HEK293 (cell line): ENCODE data around the gene DCUN1D5.

ENCODE experiments used
- HOXC10 ChIP-seq: sonication (generic); formaldehyde crosslinking; IDR thresholded peaks from 2 replicates; pipeline ENCODE4 v1.8.1; 2023; ENCODE audit warnings: mild to moderate bottlenecking, missing genetic modification reagents
- SETDB1 ChIP-seq: IDR thresholded peaks from one replicate; pipeline ENCODE4 v1.6.1; 2017; ENCODE audit warnings: mild to moderate bottlenecking, low read length, moderate library complexity, mixed read lengths; ENCODE audit not compliant: insufficient read length
- ZBTB7A ChIP-seq: fragments of 450-650 bp; formaldehyde crosslinking; IDR thresholded peaks from 2 replicates; pipeline ENCODE4 v1.5.1; 2016; ENCODE audit warnings: low read depth, missing biosample characterization, missing genetic modification characterization
- ZNF10 ChIP-seq: fragments of 450-650 bp; formaldehyde crosslinking; IDR thresholded peaks from 2 replicates; pipeline ENCODE4 v1.5.1; 2017; ENCODE audit warnings: missing biosample characterization, missing genetic modification characterization
- ZNF140 ChIP-seq: fragments of 450-650 bp; formaldehyde crosslinking; IDR thresholded peaks from 2 replicates; pipeline ENCODE4 v1.5.1; 2016; ENCODE audit warnings: missing biosample characterization, missing genetic modification characterization
- ZNF157 ChIP-seq: fragments of 450-650 bp; formaldehyde crosslinking; IDR thresholded peaks from 2 replicates; pipeline ENCODE4 v1.5.1; 2016; ENCODE audit warnings: missing biosample characterization, missing genetic modification characterization
- ZNF16 ChIP-seq: fragments of 450-650 bp; formaldehyde crosslinking; IDR thresholded peaks from 2 replicates; pipeline ENCODE4 v1.5.1; 2016; ENCODE audit warnings: low read depth, missing biosample characterization, missing genetic modification characterization
- ZNF169 ChIP-seq: fragments of 450-650 bp; formaldehyde crosslinking; IDR thresholded peaks from 2 replicates; pipeline ENCODE4 v1.5.1; 2016; ENCODE audit warnings: missing biosample characterization, missing genetic modification characterization
- ZNF221 ChIP-seq: fragments of 450-650 bp; formaldehyde crosslinking; IDR thresholded peaks from 2 replicates; pipeline ENCODE4 v1.5.1; 2017; ENCODE audit warnings: missing biosample characterization, missing genetic modification characterization, borderline replicate concordance
- ZNF274 ChIP-seq, 2 experiments: fragments of 200-500 bp in 1 of 2; fragments of 450-650 bp in 1 of 2; sonication (Bioruptor generic) in 1 of 2; formaldehyde crosslinking in 1 of 2; IDR thresholded peaks; 2 replicates each; pipeline versions ENCODE4 v1.5.1 to v1.6.1; 2014 to 2016; ENCODE audit warnings: borderline replicate concordance in 1 of 2, inconsistent platforms in 1 of 2, low read length in 1 of 2, missing biosample characterization in 1 of 2, missing genetic modification characterization in 1 of 2
- ZNF311 ChIP-seq: fragments of 450-650 bp; formaldehyde crosslinking; IDR thresholded peaks from 2 replicates; pipeline ENCODE4 v1.5.1; 2017; ENCODE audit warnings: missing biosample characterization, missing genetic modification characterization, borderline replicate concordance
- ZNF37A ChIP-seq: fragments of 450-650 bp; IDR thresholded peaks from 2 replicates; pipeline ENCODE4 v1.5.1; 2018; ENCODE audit warnings: missing biosample characterization, missing genetic modification characterization
- ZNF433 ChIP-seq: fragments of 450-650 bp; formaldehyde crosslinking; IDR thresholded peaks from 2 replicates; pipeline ENCODE4 v1.5.1; 2016; ENCODE audit warnings: missing biosample characterization, missing genetic modification characterization, low read depth
- ZNF473 ChIP-seq: fragments of 450-650 bp; formaldehyde crosslinking; IDR thresholded peaks from 2 replicates; pipeline ENCODE4 v1.5.1; 2017; ENCODE audit warnings: missing biosample characterization, missing genetic modification characterization
- ZNF530 ChIP-seq: fragments of 450-650 bp; formaldehyde crosslinking; IDR thresholded peaks from 2 replicates; pipeline ENCODE4 v1.5.1; 2016; ENCODE audit warnings: low read depth, missing biosample characterization, missing genetic modification characterization
- ZNF664 ChIP-seq: fragments of 450-650 bp; formaldehyde crosslinking; IDR thresholded peaks from 2 replicates; pipeline ENCODE4 v1.5.1; 2016; ENCODE audit warnings: missing biosample characterization, missing genetic modification characterization
- ZNF677 ChIP-seq: fragments of 450-650 bp; IDR thresholded peaks from 2 replicates; pipeline ENCODE4 v1.5.0; 2018; ENCODE audit warnings: missing biosample characterization, mild to moderate bottlenecking, missing genetic modification characterization, moderate library complexity
- ZNF791 ChIP-seq: fragments of 450-650 bp; formaldehyde crosslinking; IDR thresholded peaks from 2 replicates; pipeline ENCODE4 v1.5.1; 2016; ENCODE audit warnings: missing biosample characterization, missing genetic modification characterization
- TF ChIP-seq, protein P1 (sequence below): fragments of 450-650 bp; formaldehyde crosslinking; IDR thresholded peaks from 2 replicates; pipeline ENCODE4 v1.5.1; 2016; ENCODE audit warnings: missing biosample characterization, missing genetic modification characterization
- TF ChIP-seq, protein P2 (sequence below): IDR thresholded peaks from 2 replicates; pipeline ENCODE4 v1.6.1; 2011; ENCODE audit warnings: mild to moderate bottlenecking, low read depth, low read length, borderline replicate concordance
- TF ChIP-seq, protein P3 (sequence below): fragments of 450-650 bp; formaldehyde crosslinking; IDR thresholded peaks from 2 replicates; pipeline ENCODE4 v1.5.0; 2017; ENCODE audit warnings: missing biosample characterization, missing genetic modification characterization, borderline replicate concordance
- TF ChIP-seq, protein P4 (sequence below): fragments of 450-650 bp; IDR thresholded peaks from 2 replicates; pipeline ENCODE4 v1.5.1; 2018; ENCODE audit warnings: missing biosample characterization, mild to moderate bottlenecking, missing genetic modification characterization
- TF ChIP-seq, protein P5 (sequence below): fragments of 450-650 bp; formaldehyde crosslinking; IDR thresholded peaks from 2 replicates; pipeline ENCODE4 v1.5.1; 2016; ENCODE audit warnings: missing biosample characterization, missing genetic modification characterization
- TF ChIP-seq, protein P6 (sequence below): fragments of 450-650 bp; formaldehyde crosslinking; IDR thresholded peaks from 2 replicates; pipeline ENCODE4 v1.5.1; 2016; ENCODE audit warnings: missing biosample characterization, missing genetic modification characterization
- TF ChIP-seq, protein P7 (sequence below): fragments of 450-650 bp; formaldehyde crosslinking; IDR thresholded peaks from 2 replicates; pipeline ENCODE4 v1.5.1; 2016; ENCODE audit warnings: missing biosample characterization, missing genetic modification characterization, borderline replicate concordance
- TF ChIP-seq, protein P8 (sequence below): fragments of 450-650 bp; formaldehyde crosslinking; IDR thresholded peaks from 2 replicates; pipeline ENCODE4 v1.5.1; 2016; ENCODE audit warnings: missing biosample characterization, missing genetic modification characterization

DCUN1D5 gene

DNA sequence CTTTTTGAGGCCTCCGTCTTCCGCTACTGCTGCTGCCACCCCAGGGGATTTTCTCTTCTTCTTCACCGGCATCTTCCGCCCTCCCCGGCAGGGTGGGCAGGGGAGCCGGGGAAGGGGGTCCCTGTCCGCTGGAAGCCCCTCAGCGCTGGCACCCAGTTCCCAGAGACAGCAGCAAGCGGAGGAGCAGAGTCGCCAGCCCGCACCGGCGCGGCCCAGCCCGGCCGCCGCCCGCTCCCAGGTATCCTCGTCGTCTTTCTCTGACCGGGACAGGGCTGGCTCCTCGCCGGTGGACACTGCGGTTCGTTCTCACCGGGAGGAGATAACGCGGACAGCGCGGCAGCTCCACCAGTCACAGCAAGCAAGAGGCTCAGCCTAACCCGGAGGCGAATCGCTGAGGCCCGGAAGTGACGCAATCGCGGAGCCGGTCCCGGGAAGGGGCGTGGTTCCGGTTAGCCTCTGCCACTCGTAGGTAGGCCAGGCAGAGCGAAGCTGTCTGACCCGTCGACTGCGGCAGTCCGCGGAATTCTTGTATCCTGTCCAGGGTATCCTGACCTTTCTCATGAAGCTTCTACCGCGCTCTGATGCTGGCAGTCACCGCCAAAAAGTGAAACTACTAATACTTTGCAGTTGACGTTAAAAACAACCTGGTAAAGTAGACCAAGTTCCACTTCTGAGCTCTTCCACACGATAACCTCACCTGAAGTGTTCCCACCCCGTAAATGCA is at the start of gene DCUN1D5 (continued):
- TF ChIP-seq ZNF791 (tag by site-specific recombination) = no peak
- no peak for TF ChIP-seq ZNF664
- no peak for TF ChIP-seq ZNF677
- TF ChIP-seq ZNF140 (tag by site-specific recombination) = no peak
- TF ChIP-seq ZNF433 (tag by site-specific recombination) = no peak
- TF ChIP-seq, protein P1, sequence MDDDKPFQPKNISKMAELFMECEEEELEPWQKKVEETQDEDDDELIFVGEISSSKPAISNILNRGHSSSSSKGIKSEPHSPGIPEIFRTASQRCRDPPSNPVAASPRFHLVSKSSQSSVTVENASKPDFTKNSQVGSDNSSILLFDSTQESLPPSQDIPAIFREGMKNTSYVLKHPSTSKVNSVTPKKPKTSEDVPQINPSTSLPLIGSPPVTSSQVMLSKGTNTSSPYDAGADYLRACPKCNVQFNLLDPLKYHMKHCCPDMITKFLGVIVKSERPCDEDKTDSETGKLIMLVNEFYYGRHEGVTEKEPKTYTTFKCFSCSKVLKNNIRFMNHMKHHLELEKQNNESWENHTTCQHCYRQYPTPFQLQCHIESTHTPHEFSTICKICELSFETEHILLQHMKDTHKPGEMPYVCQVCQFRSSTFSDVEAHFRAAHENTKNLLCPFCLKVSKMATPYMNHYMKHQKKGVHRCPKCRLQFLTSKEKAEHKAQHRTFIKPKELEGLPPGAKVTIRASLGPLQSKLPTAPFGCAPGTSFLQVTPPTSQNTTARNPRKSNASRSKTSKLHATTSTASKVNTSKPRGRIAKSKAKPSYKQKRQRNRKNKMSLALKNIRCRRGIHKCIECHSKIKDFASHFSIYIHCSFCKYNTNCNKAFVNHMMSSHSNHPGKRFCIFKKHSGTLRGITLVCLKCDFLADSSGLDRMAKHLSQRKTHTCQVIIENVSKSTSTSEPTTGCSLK (tag by site-specific recombination) = no peak
- TF ChIP-seq, protein P2, sequence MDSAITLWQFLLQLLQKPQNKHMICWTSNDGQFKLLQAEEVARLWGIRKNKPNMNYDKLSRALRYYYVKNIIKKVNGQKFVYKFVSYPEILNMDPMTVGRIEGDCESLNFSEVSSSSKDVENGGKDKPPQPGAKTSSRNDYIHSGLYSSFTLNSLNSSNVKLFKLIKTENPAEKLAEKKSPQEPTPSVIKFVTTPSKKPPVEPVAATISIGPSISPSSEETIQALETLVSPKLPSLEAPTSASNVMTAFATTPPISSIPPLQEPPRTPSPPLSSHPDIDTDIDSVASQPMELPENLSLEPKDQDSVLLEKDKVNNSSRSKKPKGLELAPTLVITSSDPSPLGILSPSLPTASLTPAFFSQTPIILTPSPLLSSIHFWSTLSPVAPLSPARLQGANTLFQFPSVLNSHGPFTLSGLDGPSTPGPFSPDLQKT = no peak
- TF ChIP-seq ZNF157 = no peak
- TF ChIP-seq, protein P3, sequence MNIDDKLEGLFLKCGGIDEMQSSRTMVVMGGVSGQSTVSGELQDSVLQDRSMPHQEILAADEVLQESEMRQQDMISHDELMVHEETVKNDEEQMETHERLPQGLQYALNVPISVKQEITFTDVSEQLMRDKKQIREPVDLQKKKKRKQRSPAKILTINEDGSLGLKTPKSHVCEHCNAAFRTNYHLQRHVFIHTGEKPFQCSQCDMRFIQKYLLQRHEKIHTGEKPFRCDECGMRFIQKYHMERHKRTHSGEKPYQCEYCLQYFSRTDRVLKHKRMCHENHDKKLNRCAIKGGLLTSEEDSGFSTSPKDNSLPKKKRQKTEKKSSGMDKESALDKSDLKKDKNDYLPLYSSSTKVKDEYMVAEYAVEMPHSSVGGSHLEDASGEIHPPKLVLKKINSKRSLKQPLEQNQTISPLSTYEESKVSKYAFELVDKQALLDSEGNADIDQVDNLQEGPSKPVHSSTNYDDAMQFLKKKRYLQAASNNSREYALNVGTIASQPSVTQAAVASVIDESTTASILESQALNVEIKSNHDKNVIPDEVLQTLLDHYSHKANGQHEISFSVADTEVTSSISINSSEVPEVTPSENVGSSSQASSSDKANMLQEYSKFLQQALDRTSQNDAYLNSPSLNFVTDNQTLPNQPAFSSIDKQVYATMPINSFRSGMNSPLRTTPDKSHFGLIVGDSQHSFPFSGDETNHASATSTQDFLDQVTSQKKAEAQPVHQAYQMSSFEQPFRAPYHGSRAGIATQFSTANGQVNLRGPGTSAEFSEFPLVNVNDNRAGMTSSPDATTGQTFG (tag by site-specific recombination) = no peak
- TF ChIP-seq ZNF37A (tag by site-specific recombination) = no peak
- no peak for TF ChIP-seq ZNF473 (tag by site-specific recombination)
- TF ChIP-seq, protein P4, sequence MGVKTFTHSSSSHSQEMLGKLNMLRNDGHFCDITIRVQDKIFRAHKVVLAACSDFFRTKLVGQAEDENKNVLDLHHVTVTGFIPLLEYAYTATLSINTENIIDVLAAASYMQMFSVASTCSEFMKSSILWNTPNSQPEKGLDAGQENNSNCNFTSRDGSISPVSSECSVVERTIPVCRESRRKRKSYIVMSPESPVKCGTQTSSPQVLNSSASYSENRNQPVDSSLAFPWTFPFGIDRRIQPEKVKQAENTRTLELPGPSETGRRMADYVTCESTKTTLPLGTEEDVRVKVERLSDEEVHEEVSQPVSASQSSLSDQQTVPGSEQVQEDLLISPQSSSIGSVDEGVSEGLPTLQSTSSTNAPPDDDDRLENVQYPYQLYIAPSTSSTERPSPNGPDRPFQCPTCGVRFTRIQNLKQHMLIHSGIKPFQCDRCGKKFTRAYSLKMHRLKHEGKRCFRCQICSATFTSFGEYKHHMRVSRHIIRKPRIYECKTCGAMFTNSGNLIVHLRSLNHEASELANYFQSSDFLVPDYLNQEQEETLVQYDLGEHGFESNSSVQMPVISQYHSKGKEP = no peak
- TF ChIP-seq, protein P5, sequence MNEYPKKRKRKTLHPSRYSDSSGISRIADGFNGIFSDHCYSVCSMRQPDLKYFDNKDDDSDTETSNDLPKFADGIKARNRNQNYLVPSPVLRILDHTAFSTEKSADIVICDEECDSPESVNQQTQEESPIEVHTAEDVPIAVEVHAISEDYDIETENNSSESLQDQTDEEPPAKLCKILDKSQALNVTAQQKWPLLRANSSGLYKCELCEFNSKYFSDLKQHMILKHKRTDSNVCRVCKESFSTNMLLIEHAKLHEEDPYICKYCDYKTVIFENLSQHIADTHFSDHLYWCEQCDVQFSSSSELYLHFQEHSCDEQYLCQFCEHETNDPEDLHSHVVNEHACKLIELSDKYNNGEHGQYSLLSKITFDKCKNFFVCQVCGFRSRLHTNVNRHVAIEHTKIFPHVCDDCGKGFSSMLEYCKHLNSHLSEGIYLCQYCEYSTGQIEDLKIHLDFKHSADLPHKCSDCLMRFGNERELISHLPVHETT = no peak
- TF ChIP-seq ZNF530 (tag by site-specific recombination) = no peak
- TF ChIP-seq, protein P6, sequence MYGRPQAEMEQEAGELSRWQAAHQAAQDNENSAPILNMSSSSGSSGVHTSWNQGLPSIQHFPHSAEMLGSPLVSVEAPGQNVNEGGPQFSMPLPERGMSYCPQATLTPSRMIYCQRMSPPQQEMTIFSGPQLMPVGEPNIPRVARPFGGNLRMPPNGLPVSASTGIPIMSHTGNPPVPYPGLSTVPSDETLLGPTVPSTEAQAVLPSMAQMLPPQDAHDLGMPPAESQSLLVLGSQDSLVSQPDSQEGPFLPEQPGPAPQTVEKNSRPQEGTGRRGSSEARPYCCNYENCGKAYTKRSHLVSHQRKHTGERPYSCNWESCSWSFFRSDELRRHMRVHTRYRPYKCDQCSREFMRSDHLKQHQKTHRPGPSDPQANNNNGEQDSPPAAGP (tag by site-specific recombination) = no peak
- TF ChIP-seq ZNF169 (tag by site-specific recombination) = no peak
- TF ChIP-seq, protein P7, sequence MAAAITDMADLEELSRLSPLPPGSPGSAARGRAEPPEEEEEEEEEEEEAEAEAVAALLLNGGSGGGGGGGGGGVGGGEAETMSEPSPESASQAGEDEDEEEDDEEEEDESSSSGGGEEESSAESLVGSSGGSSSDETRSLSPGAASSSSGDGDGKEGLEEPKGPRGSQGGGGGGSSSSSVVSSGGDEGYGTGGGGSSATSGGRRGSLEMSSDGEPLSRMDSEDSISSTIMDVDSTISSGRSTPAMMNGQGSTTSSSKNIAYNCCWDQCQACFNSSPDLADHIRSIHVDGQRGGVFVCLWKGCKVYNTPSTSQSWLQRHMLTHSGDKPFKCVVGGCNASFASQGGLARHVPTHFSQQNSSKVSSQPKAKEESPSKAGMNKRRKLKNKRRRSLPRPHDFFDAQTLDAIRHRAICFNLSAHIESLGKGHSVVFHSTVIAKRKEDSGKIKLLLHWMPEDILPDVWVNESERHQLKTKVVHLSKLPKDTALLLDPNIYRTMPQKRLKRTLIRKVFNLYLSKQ = no peak
- no peak for TF ChIP-seq ZNF16
- TF ChIP-seq ZNF274 (IDR thresholded peaks at IDR 0.05; ENCODE audit: low read length) = no peak
- TF ChIP-seq ZNF274 (tag by site-specific recombination; IDR thresholded peaks at IDR 0.05; ENCODE audit: borderline replicate concordance) = no peak
- no peak for TF ChIP-seq ZNF311 (tag by site-specific recombination)
- TF ChIP-seq ZNF221 = no peak
- no peak for TF ChIP-seq ZBTB7A (tag by site-specific recombination)
- TF ChIP-seq ZNF10 (tag by site-specific recombination) = no peak
- no peak for TF ChIP-seq HOXC10 (CRISPR knock-in tag)
- TF ChIP-seq, protein P8, sequence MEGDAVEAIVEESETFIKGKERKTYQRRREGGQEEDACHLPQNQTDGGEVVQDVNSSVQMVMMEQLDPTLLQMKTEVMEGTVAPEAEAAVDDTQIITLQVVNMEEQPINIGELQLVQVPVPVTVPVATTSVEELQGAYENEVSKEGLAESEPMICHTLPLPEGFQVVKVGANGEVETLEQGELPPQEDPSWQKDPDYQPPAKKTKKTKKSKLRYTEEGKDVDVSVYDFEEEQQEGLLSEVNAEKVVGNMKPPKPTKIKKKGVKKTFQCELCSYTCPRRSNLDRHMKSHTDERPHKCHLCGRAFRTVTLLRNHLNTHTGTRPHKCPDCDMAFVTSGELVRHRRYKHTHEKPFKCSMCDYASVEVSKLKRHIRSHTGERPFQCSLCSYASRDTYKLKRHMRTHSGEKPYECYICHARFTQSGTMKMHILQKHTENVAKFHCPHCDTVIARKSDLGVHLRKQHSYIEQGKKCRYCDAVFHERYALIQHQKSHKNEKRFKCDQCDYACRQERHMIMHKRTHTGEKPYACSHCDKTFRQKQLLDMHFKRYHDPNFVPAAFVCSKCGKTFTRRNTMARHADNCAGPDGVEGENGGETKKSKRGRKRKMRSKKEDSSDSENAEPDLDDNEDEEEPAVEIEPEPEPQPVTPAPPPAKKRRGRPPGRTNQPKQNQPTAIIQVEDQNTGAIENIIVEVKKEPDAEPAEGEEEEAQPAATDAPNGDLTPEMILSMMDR = no peak
- TF ChIP-seq SETDB1 = no peak
